Measurements from ENCODE around the gene TRIM40.

TRIM40 gene

DNA sequence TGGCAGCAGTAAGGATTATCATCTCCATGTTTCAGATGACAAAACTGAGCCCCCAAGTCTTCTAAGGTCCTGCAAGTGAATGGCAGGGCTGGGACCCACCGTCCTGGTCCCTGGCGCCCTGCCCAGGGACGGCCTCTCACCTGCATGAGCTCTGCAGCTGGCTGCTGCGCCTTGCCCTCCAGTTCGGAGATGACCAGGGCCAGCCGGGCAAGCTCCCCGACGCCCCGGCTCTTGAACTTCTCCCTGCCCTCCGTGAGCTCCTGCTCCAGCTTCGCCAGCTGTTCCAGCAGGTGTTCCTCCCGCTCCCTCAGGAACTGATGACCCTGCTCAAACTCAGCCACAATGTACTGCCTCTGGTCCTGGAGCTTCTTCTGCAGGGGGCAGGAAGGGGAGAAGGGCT is 60.4 kb downstream of the TRIM40 start:
- in situ Hi-C loops (cut with HindIII; ENCODE audit: low sequenced_read_pairs): no loop called here
- no peak for DNase-seq (ENCODE audit: low read depth)
- TF ChIP-seq, protein P1, sequence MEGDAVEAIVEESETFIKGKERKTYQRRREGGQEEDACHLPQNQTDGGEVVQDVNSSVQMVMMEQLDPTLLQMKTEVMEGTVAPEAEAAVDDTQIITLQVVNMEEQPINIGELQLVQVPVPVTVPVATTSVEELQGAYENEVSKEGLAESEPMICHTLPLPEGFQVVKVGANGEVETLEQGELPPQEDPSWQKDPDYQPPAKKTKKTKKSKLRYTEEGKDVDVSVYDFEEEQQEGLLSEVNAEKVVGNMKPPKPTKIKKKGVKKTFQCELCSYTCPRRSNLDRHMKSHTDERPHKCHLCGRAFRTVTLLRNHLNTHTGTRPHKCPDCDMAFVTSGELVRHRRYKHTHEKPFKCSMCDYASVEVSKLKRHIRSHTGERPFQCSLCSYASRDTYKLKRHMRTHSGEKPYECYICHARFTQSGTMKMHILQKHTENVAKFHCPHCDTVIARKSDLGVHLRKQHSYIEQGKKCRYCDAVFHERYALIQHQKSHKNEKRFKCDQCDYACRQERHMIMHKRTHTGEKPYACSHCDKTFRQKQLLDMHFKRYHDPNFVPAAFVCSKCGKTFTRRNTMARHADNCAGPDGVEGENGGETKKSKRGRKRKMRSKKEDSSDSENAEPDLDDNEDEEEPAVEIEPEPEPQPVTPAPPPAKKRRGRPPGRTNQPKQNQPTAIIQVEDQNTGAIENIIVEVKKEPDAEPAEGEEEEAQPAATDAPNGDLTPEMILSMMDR (IDR thresholded peaks at IDR 0.05; ENCODE audit: low read depth, low read length, missing control alignments): no peak
- H3K4me3 ChIP-seq (ENCODE audit: low read depth, low read length): no peak overlapping the region
